Measurements from ENCODE around the gene EME2.
A peak's percentile ranks its signal among the peaks of the same experiment; 100 is the strongest.

The EME2 gene, protein sequence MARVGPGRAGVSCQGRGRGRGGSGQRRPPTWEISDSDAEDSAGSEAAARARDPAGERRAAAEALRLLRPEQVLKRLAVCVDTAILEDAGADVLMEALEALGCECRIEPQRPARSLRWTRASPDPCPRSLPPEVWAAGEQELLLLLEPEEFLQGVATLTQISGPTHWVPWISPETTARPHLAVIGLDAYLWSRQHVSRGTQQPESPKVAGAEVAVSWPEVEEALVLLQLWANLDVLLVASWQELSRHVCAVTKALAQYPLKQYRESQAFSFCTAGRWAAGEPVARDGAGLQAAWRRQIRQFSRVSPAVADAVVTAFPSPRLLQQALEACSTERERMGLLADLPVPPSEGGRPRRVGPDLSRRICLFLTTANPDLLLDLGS

GRCh38 chr16:1772362-1772907 lies at the start of gene EME2:
Gene EME2, plus strand, starts transcription at chr16:1772810. Its CDS starts 418 bp downstream, at chr16:1773228.
- no peak for TF ChIP-seq CTCF (IDR thresholded peaks at IDR 0.05; ENCODE audit: low read depth, low read length)
- DNase-seq (ENCODE audit: low read depth, low spot score), result no peak
- in situ Hi-C loops (cut with HindIII; ENCODE audit: low sequenced_read_pairs), result no loop called here
- peak within 1 kb of the TSS; percentile 72 for H3K4me3 ChIP-seq (ENCODE audit: low read depth, low read length)

GRCh38 chr16:1723450-1724147 lies 49.0 kb upstream of the EME2 start:
- no peak overlapping the region for H3K4me3 ChIP-seq (ENCODE audit: low read depth, low read length)
- in situ Hi-C loops (cut with HindIII; ENCODE audit: low sequenced_read_pairs), result no loop called here
- TF ChIP-seq CTCF (IDR thresholded peaks at IDR 0.05; ENCODE audit: low read depth, low read length), result peak; percentile 81
- peak; percentile 50 for DNase-seq (ENCODE audit: low read depth, low spot score)

GRCh38 chr16:1724491-1724890 lies 48.1 kb upstream of the EME2 start:
- H3K4me3 ChIP-seq (ENCODE audit: low read depth, low read length), result no peak overlapping the region
- in situ Hi-C loops (cut with HindIII; ENCODE audit: low sequenced_read_pairs), result no loop called here
- no peak for DNase-seq (ENCODE audit: low read depth, low spot score)
- no peak for TF ChIP-seq CTCF (IDR thresholded peaks at IDR 0.05; ENCODE audit: low read depth, low read length)

- in situ Hi-C loops (cut with HindIII; ENCODE audit: low sequenced_read_pairs), result no loop called here
- no peak overlapping the region for H3K4me3 ChIP-seq (ENCODE audit: low read depth, low read length)
- TF ChIP-seq CTCF (IDR thresholded peaks at IDR 0.05; ENCODE audit: low read depth, low read length), result no peak
- no peak for DNase-seq (ENCODE audit: low read depth, low spot score)
Observed at GRCh38 chr16:1726661-1727502, 45.7 kb upstream of the EME2 start.

GRCh38 chr16:1727651-1728624 lies 44.7 kb upstream of the EME2 start:
- in situ Hi-C loops (cut with HindIII; ENCODE audit: low sequenced_read_pairs), result no loop called here
- no peak for DNase-seq (ENCODE audit: low read depth, low spot score)
- H3K4me3 ChIP-seq (ENCODE audit: low read depth, low read length), result no peak overlapping the region
- no peak for TF ChIP-seq CTCF (IDR thresholded peaks at IDR 0.05; ENCODE audit: low read depth, low read length)

All from astrocyte of the spinal cord (primary cell).